Measurements from ENCODE around the gene RAE1. TPM values are rescaled to one million over a fixed set of nuclear protein-coding genes. Genes with fewer than 3 reads are reported as not detected.

RAE1 gene
- total RNA-seq, 1 donor from 2014 or later: 36.6 TPM

GRCh38 chr20:57380081-57380750, 29.2 kb downstream of the RAE1 start:
- H3K36me3 Mint-ChIP-seq (ENCODE audit: low read depth): peaks cover 69% of the 10 kb centered on the region
- POLR2A ChIA-PET: interaction anchor here (0.6 to 1.6 kb wide), 3 partner anchors 10 to 64 kb away, joined by 3 to 5 read pairs (median 4); no protein-coding TSS in a partner anchor
- CTCF ChIA-PET: interaction anchor here (0.7 to 2.0 kb wide), 5 partner anchors 113 to 216 kb away, joined by 3 to 10 read pairs (median 4); no protein-coding TSS in a partner anchor
- intact Hi-C loops (cut with micrococcal nuclease): no loop called here
- no peak overlapping the region for H3K27ac Mint-ChIP-seq
- TF ChIP-seq CTCF (IDR thresholded peaks at IDR 0.05): no peak
- no peak for DNase-seq
- H3K4me3 Mint-ChIP-seq: no peak overlapping the region
- no peaks in the 10 kb centered on the region for H3K27me3 Mint-ChIP-seq
- H3K4me1 Mint-ChIP-seq: peaks cover 10% of the 10 kb centered on the region
- no peak for ATAC-seq (ENCODE audit: low read depth)
- H3K9me3 Mint-ChIP-seq: no peaks in the 10 kb centered on the region

- no peaks in the 10 kb centered on the region for H3K27me3 Mint-ChIP-seq
- intact Hi-C loops (cut with micrococcal nuclease): loop anchor here (1.0 to 2.0 kb wide), 4 partner anchors 53 to 827 kb away; no protein-coding TSS in a partner anchor
- no peak overlapping the region for H3K27ac Mint-ChIP-seq
- ChIA-PET POLR2A (interaction anchor here (0.7 to 1.0 kb wide), 2 partner anchors 48 to 114 kb away, joined by 3 to 5 read pairs; no protein-coding TSS in a partner anchor), CTCF (interaction anchor here (0.7 to 4.7 kb wide), 15 partner anchors 11 to 826 kb away, joined by 3 to 24 read pairs (median 5); no protein-coding TSS in a partner anchor)
- peaks cover 10% of the 10 kb centered on the region for H3K4me1 Mint-ChIP-seq
- H3K9me3 Mint-ChIP-seq: no peaks in the 10 kb centered on the region
- ATAC-seq (ENCODE audit: low read depth): peak; percentile 92
- peaks cover 52% of the 10 kb centered on the region for H3K36me3 Mint-ChIP-seq (ENCODE audit: low read depth)
- DNase-seq: peak; percentile 71
- peak; percentile 36 for TF ChIP-seq CTCF (IDR thresholded peaks at IDR 0.05)
- H3K4me3 Mint-ChIP-seq: no peak overlapping the region
Observed at GRCh38 chr20:57381596-57382503, 30.8 kb downstream of the RAE1 start.

DNA sequence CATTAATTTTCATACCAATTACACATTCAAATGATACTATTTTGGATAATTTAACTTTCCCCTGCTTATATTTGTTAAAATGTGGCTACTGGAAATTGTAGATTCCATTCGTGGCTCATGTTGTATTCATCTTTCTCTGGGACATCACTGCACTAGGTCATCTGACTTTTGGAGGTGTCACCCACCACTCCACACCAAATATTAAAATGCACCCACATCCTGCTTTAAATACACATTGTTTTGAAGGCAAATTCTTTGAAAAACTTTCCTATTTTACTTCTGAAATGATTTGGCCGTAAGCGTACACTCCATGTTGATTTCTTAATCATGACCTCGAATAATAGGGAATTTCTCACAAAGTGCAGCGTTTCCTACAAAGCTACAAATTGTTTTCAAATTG, 31.5 kb downstream of the RAE1 start:
- no peak for TF ChIP-seq CTCF (IDR thresholded peaks at IDR 0.05)
- ATAC-seq (ENCODE audit: low read depth): no peak

DNA sequence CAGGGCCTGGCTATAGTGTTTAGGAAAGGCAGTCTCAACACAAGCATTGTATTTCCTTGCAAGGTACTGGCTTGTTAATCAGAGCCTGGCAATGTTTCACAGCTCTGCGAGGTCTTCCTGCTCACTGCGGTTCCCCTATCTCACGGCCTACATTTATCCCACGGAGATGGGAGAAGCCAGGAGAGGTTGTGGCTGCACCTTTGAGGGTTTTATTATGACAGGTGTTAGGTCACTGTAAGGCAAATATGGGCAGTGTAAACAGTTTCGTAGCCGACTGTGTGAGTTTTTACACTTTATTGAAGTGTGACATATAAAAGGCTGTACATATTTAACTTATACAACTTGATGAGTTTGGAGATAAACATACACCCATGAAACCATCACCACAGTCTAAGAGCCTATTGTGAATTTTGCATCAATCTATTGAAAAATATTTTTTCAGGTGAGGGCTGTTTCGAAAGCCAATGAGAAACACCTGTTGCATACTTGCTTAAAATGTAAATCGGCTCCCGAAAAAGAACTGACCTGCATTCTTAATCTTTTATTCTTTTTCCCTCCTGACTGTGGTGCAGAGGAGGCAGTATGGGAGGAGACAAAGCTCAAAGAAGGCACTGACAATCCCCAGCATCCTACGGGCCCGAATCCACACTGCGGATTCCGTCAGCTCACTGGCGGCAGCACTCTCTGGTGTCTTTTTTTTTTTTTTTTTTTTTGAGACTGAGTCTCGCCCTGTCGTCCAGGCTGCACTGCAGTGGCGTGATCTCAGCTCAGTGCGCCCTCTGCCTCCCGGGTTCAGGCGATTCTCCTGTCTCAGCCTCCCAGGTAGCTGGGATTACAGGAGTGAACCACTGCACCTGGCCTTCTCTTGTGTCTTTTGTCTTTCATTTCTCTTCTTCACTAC, 32.6 kb downstream of the RAE1 start:
- ChIA-PET POLR2A (interaction anchor here (0.7 to 1.5 kb wide), 2 partner anchors 15 to 133 kb away, joined by 4 to 7 read pairs; no protein-coding TSS in a partner anchor), CTCF (interaction anchor here (1.4 to 4.7 kb wide), 4 partner anchors 9 to 112 kb away, joined by 4 to 24 read pairs (median 7); no protein-coding TSS in a partner anchor)
- Mint-ChIP-seq H3K27me3 (no peaks in the 10 kb centered on the region), H3K4me3 (no peak overlapping the region), H3K27ac (no peak overlapping the region), H3K36me3 (ENCODE audit: low read depth) (peaks cover 34% of the 10 kb centered on the region), H3K9me3 (no peaks in the 10 kb centered on the region), H3K4me1 (peaks cover 17% of the 10 kb centered on the region)
- no peak for ATAC-seq (ENCODE audit: low read depth)
- intact Hi-C loops (cut with micrococcal nuclease): loop anchor here (2.0 kb wide), 1 partner anchor 825 kb away; no protein-coding TSS in a partner anchor
- DNase-seq: no peak
- no peak for TF ChIP-seq CTCF (IDR thresholded peaks at IDR 0.05)

More for the DNA sequence above, 31.5 kb downstream of the RAE1 start:
- Mint-ChIP-seq H3K27ac (no peak overlapping the region), H3K36me3 (ENCODE audit: low read depth) (peaks cover 46% of the 10 kb centered on the region), H3K9me3 (no peaks in the 10 kb centered on the region), H3K4me1 (peaks cover 10% of the 10 kb centered on the region), H3K4me3 (no peak overlapping the region), H3K27me3 (no peaks in the 10 kb centered on the region)
- POLR2A ChIA-PET: no interaction called here
- no peak for DNase-seq
- CTCF ChIA-PET: interaction anchor here (1.0 to 4.7 kb wide), 11 partner anchors 10 to 825 kb away, joined by 3 to 24 read pairs (median 5); no protein-coding TSS in a partner anchor
- intact Hi-C loops (cut with micrococcal nuclease): loop anchor here (2.0 kb wide), 1 partner anchor 826 kb away; no protein-coding TSS in a partner anchor

Data from activated B cell treated with CpG ODN at 0.5 μM for 24 hours (primary cell).